Brain microvascular endothelial cell (primary cell): ENCODE results near the gene SYCN.

Experiments used
- DNase-seq: peaks from one replicate; pipeline ENCODE4 v3.0.0-alpha.2; 2020
- H3K27ac ChIP-seq: fragments of 250-450 bp; sonication (Bioruptor Pico); 2 replicates; pipeline ENCODE4 v1.5.1; 2020; ENCODE audit warnings: mild to moderate bottlenecking, moderate library complexity
- H3K27me3 ChIP-seq: fragments of 250-450 bp; sonication (Bioruptor Pico); replicated peaks from 2 replicates; pipeline ENCODE4 v1.5.1; 2020; ENCODE audit warnings: mild to moderate bottlenecking
- H3K36me3 ChIP-seq: fragments of 250-450 bp; sonication (Bioruptor Pico); replicated peaks from 2 replicates; pipeline ENCODE4 v1.5.1; 2020; ENCODE audit warnings: mild to moderate bottlenecking
- H3K4me3 ChIP-seq: 2 replicates; pipeline ENCODE4 v1.5.1; 2011; ENCODE audit warnings: low read depth, mild to moderate bottlenecking, control low read depth, low read length, moderate library complexity
- in situ Hi-C: cut with HindIII; loops from 2 replicates; pipeline ENCODE4 v1.10.0; 2017; ENCODE audit warnings: low sequenced_read_pairs, low pct_ligation_motif_present
- TF ChIP-seq, protein P1 (sequence below): IDR thresholded peaks from 2 replicates; pipeline ENCODE4 v1.5.1; 2011; ENCODE audit warnings: low read depth, mild to moderate bottlenecking, moderate library complexity, low read length, control low read depth, inconsistent platforms; ENCODE audit errors: missing control alignments

The SYCN gene

DNA sequence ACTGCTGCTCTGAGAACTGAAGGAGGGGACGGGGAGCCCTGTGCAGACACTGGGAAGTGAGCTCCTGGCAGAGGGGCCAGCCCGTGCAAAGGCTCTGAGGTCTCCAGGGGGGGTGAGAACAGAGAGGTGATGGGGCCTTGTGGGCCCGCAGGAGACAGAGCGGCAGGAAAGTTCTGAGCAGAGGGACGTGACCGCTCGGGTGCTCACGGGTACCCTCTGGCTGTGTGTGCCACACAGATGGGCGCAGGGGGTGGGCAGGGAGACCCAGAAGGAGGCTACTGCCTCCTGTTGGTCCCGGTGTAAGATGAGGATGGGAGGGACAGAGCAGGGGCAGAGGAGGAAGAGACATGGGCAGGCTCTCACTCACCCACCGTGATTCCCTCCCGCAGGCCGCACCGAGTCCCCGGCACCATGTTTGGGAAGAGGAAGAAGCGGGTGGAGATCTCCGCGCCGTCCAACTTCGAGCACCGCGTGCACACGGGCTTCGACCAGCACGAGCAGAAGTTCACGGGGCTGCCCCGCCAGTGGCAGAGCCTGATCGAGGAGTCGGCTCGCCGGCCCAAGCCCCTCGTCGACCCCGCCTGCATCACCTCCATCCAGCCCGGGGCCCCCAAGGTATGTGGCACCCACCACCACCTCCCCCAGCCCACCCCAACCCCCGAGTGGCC, 34.8 kb downstream of the SYCN start:
- H3K4me3 ChIP-seq: no peak overlapping the region
- in situ Hi-C loops: no loop called here
- no peak for DNase-seq
- TF ChIP-seq, protein P1, sequence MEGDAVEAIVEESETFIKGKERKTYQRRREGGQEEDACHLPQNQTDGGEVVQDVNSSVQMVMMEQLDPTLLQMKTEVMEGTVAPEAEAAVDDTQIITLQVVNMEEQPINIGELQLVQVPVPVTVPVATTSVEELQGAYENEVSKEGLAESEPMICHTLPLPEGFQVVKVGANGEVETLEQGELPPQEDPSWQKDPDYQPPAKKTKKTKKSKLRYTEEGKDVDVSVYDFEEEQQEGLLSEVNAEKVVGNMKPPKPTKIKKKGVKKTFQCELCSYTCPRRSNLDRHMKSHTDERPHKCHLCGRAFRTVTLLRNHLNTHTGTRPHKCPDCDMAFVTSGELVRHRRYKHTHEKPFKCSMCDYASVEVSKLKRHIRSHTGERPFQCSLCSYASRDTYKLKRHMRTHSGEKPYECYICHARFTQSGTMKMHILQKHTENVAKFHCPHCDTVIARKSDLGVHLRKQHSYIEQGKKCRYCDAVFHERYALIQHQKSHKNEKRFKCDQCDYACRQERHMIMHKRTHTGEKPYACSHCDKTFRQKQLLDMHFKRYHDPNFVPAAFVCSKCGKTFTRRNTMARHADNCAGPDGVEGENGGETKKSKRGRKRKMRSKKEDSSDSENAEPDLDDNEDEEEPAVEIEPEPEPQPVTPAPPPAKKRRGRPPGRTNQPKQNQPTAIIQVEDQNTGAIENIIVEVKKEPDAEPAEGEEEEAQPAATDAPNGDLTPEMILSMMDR: no peak
- no peaks in the 10 kb centered on the region for H3K36me3 ChIP-seq
- no peak overlapping the region for H3K27ac ChIP-seq
- no peaks in the 10 kb centered on the region for H3K27me3 ChIP-seq

DNA sequence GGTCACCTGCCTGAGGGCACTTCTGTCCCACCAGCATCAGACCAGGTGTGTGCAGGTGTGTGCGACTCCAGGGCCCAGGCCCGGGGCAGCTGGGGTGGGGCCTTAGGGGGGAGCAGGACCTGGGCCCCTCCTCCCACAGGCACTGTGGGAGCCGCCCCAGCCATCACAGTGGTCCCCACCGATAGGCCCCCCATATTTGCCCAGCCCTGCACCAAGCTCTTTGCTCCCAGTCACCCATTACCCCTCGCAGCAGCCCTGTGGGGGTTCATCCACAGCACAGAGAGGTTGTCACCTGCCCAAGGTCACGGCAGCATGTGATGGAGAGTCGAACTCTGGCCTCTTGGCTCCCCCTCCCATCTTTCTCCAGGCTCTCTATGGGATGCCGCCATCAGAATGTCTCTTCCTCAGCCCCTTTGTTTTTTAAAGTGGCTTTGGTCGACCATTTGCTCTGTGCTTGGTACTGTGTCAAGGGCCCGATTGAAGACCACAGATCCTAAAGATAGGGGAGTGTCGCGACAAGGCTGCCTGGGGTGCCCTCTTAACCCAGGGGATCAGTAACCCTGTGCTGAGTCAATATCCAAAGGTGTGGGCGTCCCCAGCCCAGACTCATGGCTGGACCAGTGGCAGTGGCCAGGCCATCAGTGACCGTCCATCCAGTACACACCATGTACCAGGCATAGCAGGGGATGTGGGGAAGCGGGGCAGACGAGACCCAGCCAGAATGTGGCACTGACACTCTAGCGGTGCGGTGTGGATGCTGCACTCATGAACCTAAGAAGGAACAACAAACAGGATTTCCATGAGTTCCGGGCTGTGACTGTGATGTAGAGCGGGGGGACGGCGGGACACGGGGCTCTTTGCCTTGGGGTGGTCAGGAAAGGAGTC, 35.6 kb downstream of the SYCN start:
- Histone ChIP-seq H3K36me3 (no peaks in the 10 kb centered on the region), H3K27ac (no peak overlapping the region)

DNA sequence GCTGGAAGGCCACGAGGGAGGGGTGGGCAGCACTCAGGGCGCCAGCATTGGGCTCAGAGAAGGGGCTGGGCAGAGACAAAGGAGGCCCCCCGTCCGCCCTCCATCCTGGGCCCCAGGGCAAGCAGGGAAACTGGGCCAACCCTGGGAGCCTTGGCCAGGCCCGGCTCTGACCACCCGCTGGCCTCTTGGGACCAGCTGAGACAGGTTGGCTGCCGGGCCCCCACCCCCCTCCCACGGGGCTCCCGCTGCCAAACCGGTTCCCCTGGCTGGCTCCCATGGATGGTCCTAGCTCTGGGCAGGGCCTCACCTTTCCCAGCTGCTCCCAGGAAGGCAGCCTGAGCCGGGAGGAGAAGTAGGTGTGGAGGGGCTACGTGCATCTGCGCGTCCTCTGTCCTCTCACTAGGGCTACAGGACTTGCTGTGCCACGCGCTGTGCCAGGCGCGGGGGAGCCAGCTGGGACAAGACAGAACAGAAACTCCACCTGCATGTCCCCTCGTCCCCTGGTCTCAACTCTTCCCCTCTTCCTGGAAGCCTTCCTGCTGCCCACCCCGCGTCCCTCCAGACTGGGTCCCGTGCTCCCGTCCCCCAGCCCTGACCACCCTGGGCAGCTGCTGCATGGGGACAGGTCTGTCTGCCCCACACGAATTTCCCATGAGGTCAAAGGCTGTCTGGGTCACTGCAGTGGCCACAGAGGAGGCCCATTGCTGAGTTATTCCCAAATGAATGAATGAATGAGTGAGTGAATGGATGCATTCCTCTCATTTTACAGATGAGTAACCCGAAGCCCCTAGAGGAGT, 36.4 kb downstream of the SYCN start:
- Histone ChIP-seq H3K27ac (no peak overlapping the region), H3K36me3 (no peaks in the 10 kb centered on the region), H3K27me3 (no peaks in the 10 kb centered on the region), H3K4me3 (no peak overlapping the region)
- in situ Hi-C loops: no loop called here
- no peak for DNase-seq
- TF ChIP-seq, protein P1: no peak

More for the DNA sequence above, 35.6 kb downstream of the SYCN start:
- in situ Hi-C loops: no loop called here
- DNase-seq: no peak
- TF ChIP-seq, protein P1: no peak
- H3K27me3 ChIP-seq: no peaks in the 10 kb centered on the region
- H3K4me3 ChIP-seq: no peak overlapping the region

DNA sequence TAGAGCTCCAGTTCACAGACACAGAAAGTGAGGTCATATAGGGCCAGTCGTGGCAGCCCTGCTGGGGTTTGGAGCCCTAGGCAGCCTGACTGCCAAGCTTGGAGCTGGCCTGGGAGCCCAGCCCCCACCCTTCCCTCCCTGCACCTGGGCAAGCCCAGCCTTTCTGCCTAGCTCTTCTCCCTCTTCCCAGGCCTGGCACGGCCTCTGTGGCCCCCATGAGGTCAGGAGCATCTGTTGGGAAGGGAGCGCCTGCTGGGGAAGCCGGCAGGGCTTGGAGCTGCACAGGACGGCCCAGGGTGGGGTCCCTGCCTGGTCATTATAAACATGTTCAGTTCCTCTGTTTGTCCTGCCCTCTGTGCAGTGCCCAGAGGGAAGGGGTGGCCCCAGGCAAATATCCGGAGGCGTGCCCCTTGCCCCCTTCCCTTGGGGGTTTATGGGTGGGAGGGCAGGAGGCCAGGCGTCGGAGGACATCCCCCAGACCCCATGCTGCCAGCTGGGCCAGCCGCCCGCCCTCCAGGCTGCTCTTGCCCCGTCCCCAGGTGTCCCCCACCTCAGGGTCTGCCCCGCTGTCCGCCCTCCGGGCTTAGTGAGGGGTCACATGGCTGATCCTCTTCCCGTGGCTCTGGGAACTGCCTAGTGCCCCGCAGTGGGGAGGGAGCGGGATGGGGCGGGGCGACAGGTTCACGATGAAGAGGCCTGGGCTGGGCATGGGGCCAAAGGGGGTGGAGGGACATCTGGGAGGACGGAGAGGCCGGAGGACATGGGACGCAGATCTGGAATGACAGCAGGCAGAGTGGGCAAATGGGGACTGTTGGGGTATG, 37.3 kb downstream of the SYCN start:
- Histone ChIP-seq H3K27me3 (no peaks in the 10 kb centered on the region), H3K4me3 (no peak overlapping the region), H3K36me3 (no peaks in the 10 kb centered on the region), H3K27ac (no peak overlapping the region)
- in situ Hi-C loops: no loop called here
- TF ChIP-seq, protein P1: no peak
- DNase-seq: no peak

DNA sequence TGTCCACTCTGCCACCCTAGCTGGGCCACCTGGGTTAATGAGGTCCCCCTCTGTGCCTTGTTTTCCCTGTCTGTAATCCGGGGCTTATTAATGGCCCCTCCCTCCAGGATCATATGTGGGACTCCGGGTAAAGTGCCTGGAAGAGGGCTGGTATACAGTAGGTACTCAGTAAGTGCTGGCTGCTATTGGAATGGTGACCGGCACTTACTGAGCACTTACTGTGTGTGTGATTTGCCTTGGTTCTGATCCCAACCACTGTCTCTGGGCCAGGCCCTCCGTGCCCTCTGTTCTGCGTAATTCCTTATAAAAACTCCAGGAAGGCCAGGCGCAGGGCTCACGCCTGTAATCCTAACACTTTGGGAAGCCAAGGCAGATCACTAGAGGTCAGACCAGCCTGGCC, 38.2 kb downstream of the SYCN start:
- DNase-seq: no peak
- Histone ChIP-seq H3K4me3 (no peak overlapping the region), H3K36me3 (no peaks in the 10 kb centered on the region), H3K27me3 (no peaks in the 10 kb centered on the region), H3K27ac (no peak overlapping the region)
- in situ Hi-C loops: no loop called here
- TF ChIP-seq, protein P1: no peak
